Measurements from ENCODE around the gene TMEM123.

Gene TMEM123

DNA sequence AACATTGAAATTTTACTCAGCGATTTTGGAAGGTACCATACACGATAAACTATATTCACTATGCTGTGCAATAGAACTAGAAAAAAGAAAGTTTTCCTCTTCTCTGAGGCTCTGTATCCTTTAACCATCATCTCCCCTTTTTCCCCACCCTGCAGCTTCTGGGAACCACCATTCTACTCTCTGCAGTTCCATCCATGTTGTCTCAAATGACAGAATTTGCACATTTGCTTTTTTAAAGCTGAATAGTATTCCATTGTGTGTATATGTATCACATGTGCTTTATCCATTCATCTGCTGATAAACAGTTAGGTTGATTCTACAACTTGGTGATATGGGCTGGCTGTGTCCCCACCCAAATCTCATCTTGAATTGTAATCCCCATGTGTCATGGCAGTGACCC, 21.2 kb downstream of the TMEM123 start:
- TF ChIP-seq POLR2A (IDR thresholded peaks at IDR 0.05; ENCODE audit: low read depth, low read length), result no peak
- FAIRE-seq (no peak), DNase-seq (ENCODE audit: insufficient read length, low spot score) (no peak)

DNA sequence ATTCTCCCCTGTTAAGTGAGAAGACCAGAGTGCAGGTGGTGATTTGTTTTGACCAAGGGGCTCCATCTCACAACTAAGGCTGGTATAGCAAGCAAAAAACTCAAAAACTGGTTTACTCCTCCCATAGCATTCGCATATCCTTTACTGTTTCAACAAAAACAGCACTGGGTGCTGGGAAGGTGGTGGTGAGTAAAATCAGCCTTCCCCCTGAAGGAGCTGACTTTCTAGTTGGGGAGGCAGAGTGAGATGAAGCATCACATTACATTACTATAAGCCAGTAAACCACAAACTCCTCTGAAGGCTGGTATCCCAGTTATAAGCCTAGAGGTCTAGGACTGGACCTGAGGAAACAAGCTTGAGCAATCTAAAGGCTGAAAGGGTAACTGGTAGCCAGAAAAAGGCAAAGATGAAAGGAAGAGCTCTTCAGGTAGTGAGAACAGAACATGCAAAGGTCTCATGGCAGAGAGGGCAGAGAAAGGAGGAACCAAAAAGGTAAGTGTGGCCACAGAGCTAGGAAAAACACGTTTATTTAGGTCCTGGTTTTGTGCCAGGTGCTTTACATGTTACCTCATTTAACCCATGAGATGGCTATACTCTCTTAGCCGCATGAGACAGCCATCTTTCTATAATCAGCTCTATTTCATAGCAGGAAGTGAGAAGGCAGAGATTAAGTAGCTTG, 22.3 kb downstream of the TMEM123 start:
- FAIRE-seq, result no peak
- no peak for TF ChIP-seq POLR2A (IDR thresholded peaks at IDR 0.05; ENCODE audit: low read depth, low read length)
- no peak for DNase-seq (ENCODE audit: insufficient read length, low spot score)

DNA sequence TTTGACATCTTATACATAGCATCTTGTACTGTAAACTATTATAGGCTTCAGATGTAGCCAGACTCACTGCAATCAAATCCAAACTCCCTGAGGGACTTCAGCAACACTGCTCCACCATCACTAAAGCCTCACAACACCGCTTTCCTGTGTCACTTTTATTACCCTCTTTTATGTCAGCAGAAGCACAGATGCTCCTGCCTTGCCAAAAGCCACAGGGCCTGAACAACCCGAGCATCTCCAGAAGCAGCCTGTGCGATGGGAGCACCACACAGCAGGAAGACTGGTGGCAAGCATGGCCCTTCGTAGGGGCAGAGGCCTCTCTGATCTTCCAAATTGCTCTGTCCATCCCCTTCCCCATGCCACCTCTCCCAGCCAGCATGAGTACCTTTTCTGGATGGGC, 22.9 kb downstream of the TMEM123 start:
- FAIRE-seq, result no peak
- no peak for TF ChIP-seq POLR2A (IDR thresholded peaks at IDR 0.05; ENCODE audit: low read depth, low read length)
- DNase-seq (ENCODE audit: insufficient read length, low spot score), result no peak

DNA sequence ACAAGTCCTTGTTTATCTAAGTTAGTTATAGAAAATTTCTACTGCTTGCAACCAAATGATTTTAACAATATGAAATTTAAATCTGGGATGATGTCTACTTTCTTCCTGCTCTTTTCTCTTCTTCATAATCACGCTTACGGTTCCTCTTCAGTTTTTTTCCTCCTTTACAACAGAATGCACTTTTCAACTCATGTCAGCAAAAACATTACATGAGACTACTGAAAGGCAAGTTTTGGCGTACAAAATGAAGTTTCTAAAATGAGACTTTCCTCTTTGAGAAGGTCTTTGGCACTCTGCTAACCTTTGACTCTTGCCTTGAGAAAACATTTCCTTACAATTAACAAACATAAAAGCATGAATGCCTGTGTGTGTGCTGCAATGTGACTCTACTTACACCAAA, 23.3 kb downstream of the TMEM123 start:
- no peak for FAIRE-seq
- no peak for TF ChIP-seq POLR2A (IDR thresholded peaks at IDR 0.05; ENCODE audit: low read depth, low read length)

DNA sequence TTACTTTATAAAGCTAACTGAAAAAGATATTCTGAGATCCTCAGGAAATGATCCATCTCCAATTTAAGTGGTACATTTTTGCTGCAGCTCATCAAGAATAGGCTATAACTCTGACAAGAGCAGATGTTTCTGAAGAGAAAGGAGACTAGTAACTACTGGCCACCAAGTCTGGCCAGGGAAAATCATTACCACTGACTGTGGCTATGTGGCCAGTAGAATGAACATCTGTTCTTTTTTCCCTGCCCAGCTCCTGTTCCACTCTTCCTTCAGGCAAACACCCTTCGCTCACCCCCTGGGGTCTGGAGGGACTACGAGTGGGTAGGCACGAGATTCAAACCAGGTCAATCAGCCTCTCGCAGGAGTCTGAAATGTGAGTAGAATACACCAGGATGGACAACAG, 23.9 kb downstream of the TMEM123 start:
- FAIRE-seq, result no peak
- TF ChIP-seq POLR2A (IDR thresholded peaks at IDR 0.05; ENCODE audit: low read depth, low read length), result no peak
- DNase-seq (ENCODE audit: insufficient read length, low spot score), result no peak

More for the DNA sequence above, 23.3 kb downstream of the TMEM123 start:
- no peak for DNase-seq (ENCODE audit: insufficient read length, low spot score)

DNA sequence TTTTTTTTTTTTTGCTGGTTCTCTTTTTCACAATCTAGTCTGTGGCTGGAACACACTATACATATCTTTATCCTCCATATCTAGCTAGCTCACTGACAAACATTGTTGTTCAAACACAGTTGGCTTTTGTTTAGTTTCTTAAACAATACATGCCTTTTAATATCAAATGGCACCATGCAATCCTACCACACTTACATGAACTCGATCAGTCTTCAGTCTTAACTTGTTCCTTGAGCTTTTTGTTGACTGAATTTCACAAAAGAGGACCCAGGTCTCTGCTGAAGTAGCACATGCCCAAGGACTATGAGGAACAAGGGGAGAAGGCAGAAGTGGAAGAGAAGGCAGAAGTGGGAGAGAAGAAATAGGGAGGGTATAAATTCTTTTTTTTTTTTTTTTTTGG, 25.5 kb downstream of the TMEM123 start:
- no peak for TF ChIP-seq POLR2A (IDR thresholded peaks at IDR 0.05; ENCODE audit: low read depth, low read length)
- FAIRE-seq (no peak), DNase-seq (ENCODE audit: insufficient read length, low spot score) (no peak)

DNA sequence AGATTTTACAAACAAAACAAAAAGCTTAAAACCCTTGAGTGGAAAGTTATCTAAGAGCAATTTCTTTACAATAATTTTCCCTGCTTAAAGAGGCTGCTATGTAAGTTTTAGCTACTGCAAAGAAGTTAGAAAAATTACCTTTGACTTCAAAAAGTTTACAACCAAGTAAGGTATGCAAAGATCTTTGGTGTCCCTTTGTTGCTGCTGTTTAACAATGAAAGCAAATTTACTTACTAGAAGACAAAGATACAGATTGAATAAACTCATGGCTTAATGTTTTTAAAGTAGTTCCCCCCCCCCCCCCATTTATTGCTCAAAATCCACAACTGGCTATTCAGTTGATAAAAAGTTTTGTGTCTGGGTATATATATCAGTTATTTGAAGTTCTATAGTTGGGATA, 26.0 kb downstream of the TMEM123 start:
- TF ChIP-seq POLR2A (IDR thresholded peaks at IDR 0.05; ENCODE audit: low read depth, low read length), result no peak
- FAIRE-seq (no peak), DNase-seq (ENCODE audit: insufficient read length, low spot score) (no peak)

DNA sequence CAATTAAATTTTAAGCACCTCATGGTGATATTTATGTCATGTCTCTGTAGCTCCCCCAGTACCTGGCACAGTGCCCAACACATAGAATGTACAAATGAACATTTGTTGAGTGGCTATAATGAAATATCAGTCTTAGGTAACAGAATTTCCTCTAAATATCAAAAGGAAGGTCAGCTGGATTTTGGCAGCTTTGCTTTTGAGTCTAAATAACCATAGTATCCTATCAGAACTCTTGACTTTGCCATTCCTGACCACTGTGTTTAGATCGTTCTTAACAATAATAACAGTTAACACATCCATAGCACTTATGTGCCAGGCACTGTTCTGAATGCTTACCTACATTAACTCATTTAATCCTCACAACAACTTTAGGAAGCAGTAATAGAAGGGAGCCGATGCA, 26.6 kb downstream of the TMEM123 start:
- no peak for FAIRE-seq
- no peak for DNase-seq (ENCODE audit: insufficient read length, low spot score)
- TF ChIP-seq POLR2A (IDR thresholded peaks at IDR 0.05; ENCODE audit: low read depth, low read length), result no peak

DNA sequence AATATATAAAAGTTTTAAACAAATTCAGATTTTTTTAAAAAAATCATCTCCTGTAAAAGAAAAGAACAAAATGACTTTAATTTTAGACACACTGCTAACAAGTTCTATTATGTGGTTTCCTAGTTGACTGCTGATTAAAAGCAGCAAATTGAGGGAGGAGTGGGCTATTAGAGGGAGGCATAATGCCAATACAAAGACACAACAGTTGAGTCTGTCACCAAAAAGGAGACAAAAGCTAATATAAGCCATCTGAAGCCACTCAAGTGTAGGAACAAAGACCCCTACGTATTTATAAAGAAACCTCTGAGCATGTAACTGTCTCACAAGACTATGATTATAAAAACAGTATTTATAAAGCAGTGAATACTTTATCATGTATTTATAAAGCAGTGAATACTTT, 28.6 kb downstream of the TMEM123 start:
- no peak for TF ChIP-seq POLR2A (IDR thresholded peaks at IDR 0.05; ENCODE audit: low read depth, low read length)
- no peak for FAIRE-seq
- no peak for DNase-seq (ENCODE audit: insufficient read length, low spot score)

DNA sequence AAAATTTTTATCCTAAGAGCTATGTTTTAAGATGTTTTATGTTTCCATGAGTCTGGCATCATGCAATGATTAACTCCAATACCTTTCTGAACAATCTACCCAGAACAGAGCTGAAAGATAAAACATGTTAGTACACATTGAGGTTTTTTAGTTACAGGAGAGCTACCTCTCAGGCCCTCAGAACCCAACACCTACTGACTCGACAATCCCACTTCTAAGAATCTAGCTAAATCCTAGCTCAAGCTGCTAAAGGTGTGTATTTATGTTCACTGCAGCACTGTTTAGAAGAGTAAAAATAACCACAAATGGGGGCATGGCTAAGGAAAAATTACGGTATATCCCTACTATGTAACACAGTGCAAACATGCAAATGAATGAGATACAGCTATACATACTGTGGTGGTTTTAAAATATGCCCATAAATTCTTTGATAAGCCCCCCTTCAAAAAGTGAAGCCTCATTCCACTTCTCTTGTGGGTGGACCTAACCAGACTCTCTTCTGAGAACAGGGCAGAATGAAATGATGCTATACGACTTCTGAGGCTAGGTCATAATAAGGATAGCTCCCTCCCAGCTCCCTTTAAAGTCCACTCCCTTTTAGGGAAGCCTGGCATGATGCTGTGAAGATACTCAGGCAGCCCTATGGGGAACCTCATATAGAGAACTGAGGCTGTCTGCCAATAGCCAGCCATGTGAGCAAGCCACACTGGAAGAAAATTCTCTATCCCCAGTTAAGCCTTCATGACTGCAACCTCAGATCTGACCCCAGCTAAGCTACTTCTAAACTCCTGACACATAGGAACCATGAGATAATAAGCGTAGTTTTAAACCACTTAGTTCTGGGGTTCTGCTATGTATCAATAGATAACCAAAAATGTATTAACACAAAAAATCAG, 29.5 kb downstream of the TMEM123 start:
- no peak for TF ChIP-seq POLR2A (IDR thresholded peaks at IDR 0.05; ENCODE audit: low read depth, low read length)
- DNase-seq (ENCODE audit: insufficient read length, low spot score), result no peak
- FAIRE-seq, result no peak

DNA sequence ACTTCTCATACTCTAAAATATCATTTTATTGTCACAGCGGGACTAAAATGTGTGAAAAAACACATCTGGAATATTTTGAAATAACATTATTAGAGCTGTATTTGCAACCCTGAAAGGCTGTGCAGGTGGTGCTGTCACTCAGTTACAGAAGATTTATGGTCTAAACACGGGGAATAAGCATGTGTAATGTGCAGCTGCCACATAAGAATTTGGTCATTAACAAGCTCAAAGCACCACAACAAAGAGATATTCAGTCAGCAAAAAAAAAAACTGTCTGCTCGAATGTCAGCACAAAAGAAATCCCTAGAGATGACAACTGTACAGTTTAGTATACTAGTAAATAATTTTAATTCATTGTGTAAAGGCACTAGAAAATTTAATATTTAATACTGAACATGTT, 31.3 kb downstream of the TMEM123 start:
- TF ChIP-seq POLR2A (IDR thresholded peaks at IDR 0.05; ENCODE audit: low read depth, low read length), result no peak
- DNase-seq (ENCODE audit: insufficient read length, low spot score) (no peak), FAIRE-seq (no peak)

DNA sequence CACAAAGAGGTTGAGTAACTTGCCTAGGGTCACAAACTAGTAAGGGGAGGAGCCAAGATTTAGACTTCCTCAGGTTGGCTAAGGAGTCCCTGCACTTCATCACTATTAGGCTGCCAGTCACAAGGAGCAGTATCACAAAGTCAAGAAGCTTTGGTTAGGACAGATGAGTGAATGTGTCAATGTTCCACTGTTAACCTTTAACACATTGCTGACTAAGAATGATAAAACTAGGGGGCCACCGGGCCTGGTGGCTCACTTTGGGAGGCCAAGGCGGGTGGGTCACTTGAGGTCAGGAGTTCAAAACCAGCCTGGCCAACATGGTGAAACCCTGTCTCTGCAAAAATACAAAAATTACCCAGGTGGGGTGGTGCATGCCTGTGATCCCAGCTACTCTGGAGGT, 32.0 kb downstream of the TMEM123 start:
- FAIRE-seq, result no peak
- no peak for TF ChIP-seq POLR2A (IDR thresholded peaks at IDR 0.05; ENCODE audit: low read depth, low read length)
- no peak for DNase-seq (ENCODE audit: insufficient read length, low spot score)

DNA sequence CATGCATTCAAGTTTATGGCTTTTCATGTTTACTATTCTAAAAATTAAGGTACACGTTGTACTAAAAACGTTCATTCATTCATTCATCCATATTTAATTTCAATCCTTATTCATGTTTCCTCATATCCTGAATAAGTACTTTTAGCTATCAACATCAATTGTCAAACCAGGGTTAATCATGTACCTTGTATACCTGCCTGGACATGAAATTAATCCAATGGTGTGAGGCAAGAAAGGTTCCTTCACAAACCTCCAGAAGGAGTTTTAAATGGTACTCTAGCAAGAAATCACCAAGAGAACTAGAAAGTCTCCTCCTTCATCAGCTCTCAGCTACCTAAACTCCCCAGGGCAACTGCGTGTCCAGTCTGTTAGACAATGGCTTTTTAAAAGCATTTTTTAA, 33.4 kb downstream of the TMEM123 start:
- DNase-seq (ENCODE audit: insufficient read length, low spot score), result no peak
- no peak for TF ChIP-seq POLR2A (IDR thresholded peaks at IDR 0.05; ENCODE audit: low read depth, low read length)
- no peak for FAIRE-seq

DNA sequence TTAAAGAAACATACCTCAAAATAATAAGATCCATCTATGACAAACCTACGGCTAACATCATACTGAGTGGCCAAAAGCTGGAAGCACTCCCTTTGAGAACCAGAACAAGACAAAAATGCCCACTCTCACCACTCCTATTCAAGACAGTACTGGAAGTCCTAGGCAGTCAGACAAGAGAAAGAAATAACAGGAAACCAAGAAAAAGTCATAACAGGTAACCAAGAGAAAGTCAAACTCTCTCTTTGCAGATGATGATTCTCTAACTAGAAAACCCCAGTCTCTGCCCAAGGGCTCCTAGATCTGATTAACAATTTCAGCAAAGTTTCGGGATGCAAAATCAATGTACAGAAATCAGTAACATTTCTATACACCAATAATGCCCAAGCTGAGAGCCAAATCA, 35.6 kb downstream of the TMEM123 start:
- no peak for TF ChIP-seq POLR2A (IDR thresholded peaks at IDR 0.05; ENCODE audit: low read depth, low read length)
- DNase-seq (ENCODE audit: insufficient read length, low spot score), result no peak
- FAIRE-seq, result no peak

Measured in H54 (cell line).